ENCODE measurements around the gene ODC1. TPM values are rescaled to one million over a fixed set of nuclear protein-coding genes. Genes with fewer than 3 reads are reported as not detected.

ODC1 gene
- total RNA-seq (2022) (277 and 285 TPM in 2 replicates), Bru-seq, nascent RNA (percentile 97 among the genes with signal in this experiment), BruChase-seq, experiment 1, labeled RNA remaining after a 2-hour chase (percentile 98 among the genes with signal in this experiment), BruChase-seq, experiment 2, labeled RNA remaining after a 6-hour chase (percentile 99 among the genes with signal in this experiment)
- long read RNA-seq, transcript ODC1-201 (12 exons, 2,653 nt), result major isoform, 595 of 662 reads
- long read RNA-seq, partial matches to known transcripts, result 32 of 662 reads
- long read RNA-seq, other reads (novel, unspliced or antisense), result 35 of 662 reads

GRCh38 chr2:10447895-10448575 lies at the start of gene ODC1:
Gene ODC1, minus strand, starts transcription at chr2:10448327. Its CDS starts 3,295 bp downstream, at chr2:10445032.
- Mint-ChIP-seq H3K27me3 (ENCODE audit: insufficient read depth, unreplicated experiment) (no peaks in the 10 kb centered on the region), H3K4me1 (ENCODE audit: low read depth, unreplicated experiment) (peaks cover 17% of the 10 kb centered on the region), H3K4me3 (ENCODE audit: unreplicated experiment) (peak within 1 kb of the TSS; percentile 84), H3K27ac (ENCODE audit: unreplicated experiment) (peak within 1 kb of the TSS; percentile 87), H3K9me3 (ENCODE audit: unreplicated experiment) (no peaks in the 10 kb centered on the region), H3K36me3 (ENCODE audit: insufficient read depth, unreplicated experiment) (peaks cover 50% of the 10 kb centered on the region)
- Histone ChIP-seq H3K9me3 (no peaks in the 10 kb centered on the region), H3K36me3 (ENCODE audit: control insufficient read depth, insufficient read depth, low read length) (peaks cover 6% of the 10 kb centered on the region), H3K4me1 (peaks cover 17% of the 10 kb centered on the region), H3K27me3 (replicated peaks; ENCODE audit: control insufficient read depth, insufficient read depth, low read length) (no peaks in the 10 kb centered on the region), H3K4me3 (ENCODE audit: low read depth, low read length) (peak within 1 kb of the TSS; percentile 97)
- POLR2A ChIA-PET, result interaction anchor here (0.5 to 2.9 kb wide), 23 partner anchors 8 to 422 kb away, joined by 3 to 15 read pairs (median 5); partner anchors contain the start of gene KLF11
- DNase-seq, result peak; percentile 98 to 99
- TF ChIP-seq CTCF (IDR thresholded peaks at IDR 0.05; ENCODE audit: insufficient read depth in 1 of 2, low read depth in 1 of 2, low read length in 1 of 2, severe bottlenecking in 1 of 2, unreplicated experiment in 1 of 2), result no peak
- intact Hi-C loops (cut with micrococcal nuclease; ENCODE audit: unreplicated experiment), result no loop called here
- no TSS peak for BruUV-seq (replicated peaks)
- CTCF ChIA-PET, result interaction anchor here (0.6 to 1.8 kb wide), 6 partner anchors 13 to 327 kb away, joined by 3 to 15 read pairs (median 3); no protein-coding TSS in a partner anchor

- H3K4me3 Mint-ChIP-seq (ENCODE audit: unreplicated experiment), result no peak overlapping the region
- CTCF ChIA-PET, result no interaction called here
Observed at GRCh38 chr2:10497797-10498251, 49.7 kb upstream of the ODC1 start.

More at GRCh38 chr2:10497797-10498251, 49.7 kb upstream of the ODC1 start:
- Histone ChIP-seq H3K9me3 (no peaks in the 10 kb centered on the region), H3K36me3 (ENCODE audit: control insufficient read depth, insufficient read depth, low read length) (no peaks in the 10 kb centered on the region), H3K4me3 (ENCODE audit: low read depth, low read length) (no peak overlapping the region), H3K4me1 (0 out of 2 replicates have a peak, but pooled peaks cover 9% of the 10 kb centered on the region), H3K27me3 (replicated peaks; ENCODE audit: control insufficient read depth, insufficient read depth, low read length) (no peaks in the 10 kb centered on the region)
- POLR2A ChIA-PET, result interaction anchor here (0.6 kb wide), 1 partner anchor 50 kb away, joined by 3 read pairs; the partner anchor contains the start of gene ODC1
- no TSS peak for BruUV-seq (replicated peaks)
- peaks cover 15% of the 10 kb centered on the region for H3K4me1 Mint-ChIP-seq (ENCODE audit: low read depth, unreplicated experiment)
- no peak overlapping the region for H3K27ac Mint-ChIP-seq (ENCODE audit: unreplicated experiment)
- no peaks in the 10 kb centered on the region for H3K9me3 Mint-ChIP-seq (ENCODE audit: unreplicated experiment)
- no peak for TF ChIP-seq CTCF (IDR thresholded peaks at IDR 0.05; ENCODE audit: insufficient read depth in 1 of 2, low read depth in 1 of 2, low read length in 1 of 2, severe bottlenecking in 1 of 2, unreplicated experiment in 1 of 2)
- no peaks in the 10 kb centered on the region for H3K36me3 Mint-ChIP-seq (ENCODE audit: insufficient read depth, unreplicated experiment)
- intact Hi-C loops (cut with micrococcal nuclease; ENCODE audit: unreplicated experiment), result loop anchor here (2.0 kb wide), 1 partner anchor 15 kb away; no protein-coding TSS in a partner anchor
- DNase-seq, result peak; percentile 68 to 72
- no peaks in the 10 kb centered on the region for H3K27me3 Mint-ChIP-seq (ENCODE audit: insufficient read depth, unreplicated experiment)
